ENCODE data around the gene SLC38A10. TPM values are rescaled to one million over a fixed set of nuclear protein-coding genes. Genes with fewer than 3 reads are reported as not detected.

Gene SLC38A10
- total and polyA plus RNA-seq, 2 of the 13 experiments (the other 11 are each of a cell fraction or from before 2014, with no cell fraction given), result 23.4 to 55.8 TPM

DNA sequence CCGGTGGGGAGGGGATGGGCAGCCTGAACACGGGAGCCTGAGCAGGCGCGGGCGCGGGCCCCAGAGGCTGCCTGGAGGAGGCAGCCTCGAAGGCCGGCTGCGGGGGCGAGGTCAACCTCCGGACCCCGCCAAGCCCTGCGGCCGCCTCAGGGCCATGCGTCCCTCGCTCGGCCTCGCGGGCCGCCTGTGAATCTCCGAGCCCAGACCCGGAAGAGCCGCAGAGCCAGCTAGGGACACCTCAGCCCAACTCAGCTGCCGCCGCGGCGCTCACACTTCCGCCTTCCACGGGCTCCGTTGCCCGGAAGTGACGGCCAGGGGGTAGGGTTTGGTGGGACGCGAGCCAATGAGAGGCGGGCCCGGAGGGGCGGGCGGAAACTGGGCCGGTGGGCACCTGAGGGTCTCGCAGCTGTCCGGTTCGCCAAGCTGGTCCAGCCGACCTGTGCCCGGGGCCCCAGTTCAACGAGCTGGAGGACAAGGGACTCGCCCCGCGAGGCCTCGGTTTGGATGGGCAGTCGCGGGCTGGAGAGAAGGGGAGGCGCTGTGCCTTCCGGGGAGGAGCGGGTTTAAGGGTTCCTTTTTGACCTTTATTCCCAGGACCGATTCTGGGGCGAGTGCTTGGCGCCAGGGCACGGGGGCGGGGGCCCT, at the start of gene SLC38A10 (continued):
- TF ChIP-seq, protein P1, sequence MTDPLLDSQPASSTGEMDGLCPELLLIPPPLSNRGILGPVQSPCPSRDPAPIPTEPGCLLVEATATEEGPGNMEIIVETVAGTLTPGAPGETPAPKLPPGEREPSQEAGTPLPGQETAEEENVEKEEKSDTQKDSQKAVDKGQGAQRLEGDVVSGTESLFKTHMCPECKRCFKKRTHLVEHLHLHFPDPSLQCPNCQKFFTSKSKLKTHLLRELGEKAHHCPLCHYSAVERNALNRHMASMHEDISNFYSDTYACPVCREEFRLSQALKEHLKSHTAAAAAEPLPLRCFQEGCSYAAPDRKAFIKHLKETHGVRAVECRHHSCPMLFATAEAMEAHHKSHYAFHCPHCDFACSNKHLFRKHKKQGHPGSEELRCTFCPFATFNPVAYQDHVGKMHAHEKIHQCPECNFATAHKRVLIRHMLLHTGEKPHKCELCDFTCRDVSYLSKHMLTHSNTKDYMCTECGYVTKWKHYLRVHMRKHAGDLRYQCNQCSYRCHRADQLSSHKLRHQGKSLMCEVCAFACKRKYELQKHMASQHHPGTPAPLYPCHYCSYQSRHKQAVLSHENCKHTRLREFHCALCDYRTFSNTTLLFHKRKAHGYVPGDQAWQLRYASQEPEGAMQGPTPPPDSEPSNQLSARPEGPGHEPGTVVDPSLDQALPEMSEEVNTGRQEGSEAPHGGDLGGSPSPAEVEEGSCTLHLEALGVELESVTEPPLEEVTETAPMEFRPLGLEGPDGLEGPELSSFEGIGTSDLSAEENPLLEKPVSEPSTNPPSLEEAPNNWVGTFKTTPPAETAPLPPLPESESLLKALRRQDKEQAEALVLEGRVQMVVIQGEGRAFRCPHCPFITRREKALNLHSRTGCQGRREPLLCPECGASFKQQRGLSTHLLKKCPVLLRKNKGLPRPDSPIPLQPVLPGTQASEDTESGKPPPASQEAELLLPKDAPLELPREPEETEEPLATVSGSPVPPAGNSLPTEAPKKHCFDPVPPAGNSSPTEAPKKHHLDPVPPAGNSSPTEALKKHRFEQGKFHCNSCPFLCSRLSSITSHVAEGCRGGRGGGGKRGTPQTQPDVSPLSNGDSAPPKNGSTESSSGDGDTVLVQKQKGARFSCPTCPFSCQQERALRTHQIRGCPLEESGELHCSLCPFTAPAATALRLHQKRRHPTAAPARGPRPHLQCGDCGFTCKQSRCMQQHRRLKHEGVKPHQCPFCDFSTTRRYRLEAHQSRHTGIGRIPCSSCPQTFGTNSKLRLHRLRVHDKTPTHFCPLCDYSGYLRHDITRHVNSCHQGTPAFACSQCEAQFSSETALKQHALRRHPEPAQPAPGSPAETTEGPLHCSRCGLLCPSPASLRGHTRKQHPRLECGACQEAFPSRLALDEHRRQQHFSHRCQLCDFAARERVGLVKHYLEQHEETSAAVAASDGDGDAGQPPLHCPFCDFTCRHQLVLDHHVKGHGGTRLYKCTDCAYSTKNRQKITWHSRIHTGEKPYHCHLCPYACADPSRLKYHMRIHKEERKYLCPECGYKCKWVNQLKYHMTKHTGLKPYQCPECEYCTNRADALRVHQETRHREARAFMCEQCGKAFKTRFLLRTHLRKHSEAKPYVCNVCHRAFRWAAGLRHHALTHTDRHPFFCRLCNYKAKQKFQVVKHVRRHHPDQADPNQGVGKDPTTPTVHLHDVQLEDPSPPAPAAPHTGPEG (CRISPR knock-in tag; IDR thresholded peaks at IDR 0.05), result peak; percentile 87
- TF ChIP-seq ATM (IDR thresholded peaks at IDR 0.05; ENCODE audit: borderline replicate concordance), result no peak
- no peak; the same call in 1 of the 2 replicates for TF ChIP-seq ZNF615 (CRISPR knock-in tag; IDR thresholded peaks at IDR 0.05; ENCODE audit: borderline replicate concordance)
- TF ChIP-seq ZBTB43 (CRISPR knock-in tag; conservative IDR thresholded peaks at IDR 0.05), result no peak
- TF ChIP-seq IKZF1 (IDR thresholded peaks at IDR 0.05), result no peak
- TF ChIP-seq SATB2 (CRISPR knock-in tag; IDR thresholded peaks at IDR 0.05), result no peak
- no peak for TF ChIP-seq NR1H2 (CRISPR knock-in tag; IDR thresholded peaks at IDR 0.05; ENCODE audit: borderline replicate concordance, low read depth)
- TF ChIP-seq, protein P2, sequence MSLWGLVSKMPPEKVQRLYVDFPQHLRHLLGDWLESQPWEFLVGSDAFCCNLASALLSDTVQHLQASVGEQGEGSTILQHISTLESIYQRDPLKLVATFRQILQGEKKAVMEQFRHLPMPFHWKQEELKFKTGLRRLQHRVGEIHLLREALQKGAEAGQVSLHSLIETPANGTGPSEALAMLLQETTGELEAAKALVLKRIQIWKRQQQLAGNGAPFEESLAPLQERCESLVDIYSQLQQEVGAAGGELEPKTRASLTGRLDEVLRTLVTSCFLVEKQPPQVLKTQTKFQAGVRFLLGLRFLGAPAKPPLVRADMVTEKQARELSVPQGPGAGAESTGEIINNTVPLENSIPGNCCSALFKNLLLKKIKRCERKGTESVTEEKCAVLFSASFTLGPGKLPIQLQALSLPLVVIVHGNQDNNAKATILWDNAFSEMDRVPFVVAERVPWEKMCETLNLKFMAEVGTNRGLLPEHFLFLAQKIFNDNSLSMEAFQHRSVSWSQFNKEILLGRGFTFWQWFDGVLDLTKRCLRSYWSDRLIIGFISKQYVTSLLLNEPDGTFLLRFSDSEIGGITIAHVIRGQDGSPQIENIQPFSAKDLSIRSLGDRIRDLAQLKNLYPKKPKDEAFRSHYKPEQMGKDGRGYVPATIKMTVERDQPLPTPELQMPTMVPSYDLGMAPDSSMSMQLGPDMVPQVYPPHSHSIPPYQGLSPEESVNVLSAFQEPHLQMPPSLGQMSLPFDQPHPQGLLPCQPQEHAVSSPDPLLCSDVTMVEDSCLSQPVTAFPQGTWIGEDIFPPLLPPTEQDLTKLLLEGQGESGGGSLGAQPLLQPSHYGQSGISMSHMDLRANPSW (CRISPR knock-in tag; IDR thresholded peaks at IDR 0.05; ENCODE audit: borderline replicate concordance), result no peak; the same call in none of the 2 replicates
- TF ChIP-seq POLR2AphosphoS2 (IDR thresholded peaks at IDR 0.05; ENCODE audit: low read depth, low read length), result 0 out of 2 replicates have a peak, but pooled peaks have one; percentile 35
- peak; percentile 53 for TF ChIP-seq NFKBIZ (CRISPR knock-in tag; IDR thresholded peaks at IDR 0.05)
- TF ChIP-seq ZNF124 (CRISPR knock-in tag; IDR thresholded peaks at IDR 0.05), result no peak
- TF ChIP-seq ZNF761 (CRISPR knock-in tag; conservative IDR thresholded peaks at IDR 0.05), result peak; percentile 61
- TF ChIP-seq ZNF713 (CRISPR knock-in tag; IDR thresholded peaks at IDR 0.05), result 0 out of 2 replicates have a peak, but pooled peaks have one; percentile 91
- no peak for TF ChIP-seq ISX (CRISPR knock-in tag; conservative IDR thresholded peaks at IDR 0.05)
- peak; percentile 60; the same call in 1 of the 2 replicates for TF ChIP-seq ZNF343 (CRISPR knock-in tag; IDR thresholded peaks at IDR 0.05)
- no peak for TF ChIP-seq ZNF33B (CRISPR knock-in tag; IDR thresholded peaks at IDR 0.05)

Measured in HepG2 (cell line).